GM13976 (cell line): Measurements from ENCODE around the gene SH3RF3.

ENCODE experiments used
- DNase-seq: peaks from one replicate; pipeline ENCODE4 v3.0.0; 2012; ENCODE audit warnings: low spot score
- CTCF ChIP-seq: IDR thresholded peaks from 2 replicates; pipeline ENCODE4 v1.5.1; 2012; ENCODE audit warnings: borderline replicate concordance, mild to moderate bottlenecking; ENCODE audit not compliant: insufficient read depth; ENCODE audit errors: extremely low read depth, missing control alignments, control extremely low read depth
- in situ Hi-C: fragments of 300-500 bp; cut with MboI; formaldehyde crosslinking; loops from one replicate; pipeline ENCODE4 v1.12.0; 2022; ENCODE audit warnings: low sequenced_read_pairs, mixed read lengths, inconsistent platforms; ENCODE audit not compliant: unreplicated experiment

Gene SH3RF3

DNA sequence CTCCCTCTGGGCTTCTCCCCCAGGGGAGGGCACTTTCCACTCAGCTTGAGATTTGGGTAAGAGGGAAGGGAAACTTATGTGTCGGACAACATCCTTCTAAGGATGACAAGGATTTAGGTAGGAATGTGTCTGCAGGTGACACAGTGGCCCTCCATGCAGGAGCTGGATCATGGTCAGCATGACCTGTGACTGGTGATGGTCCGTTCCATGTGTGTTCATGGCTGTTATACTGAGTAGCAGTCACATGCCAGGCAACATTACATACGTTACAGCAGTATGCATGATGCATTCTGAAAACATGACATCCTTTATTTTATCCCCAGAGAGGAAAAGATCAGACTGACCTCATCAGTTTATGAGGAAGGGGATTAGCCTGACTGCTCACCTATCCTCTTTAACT is 292.6 kb downstream of the SH3RF3 start:
- no peak for TF ChIP-seq CTCF
- DNase-seq: no peak
- in situ Hi-C loops: no loop called here

GRCh38 chr2:109422071-109422757 is 293.2 kb downstream of the SH3RF3 start:
- DNase-seq: no peak
- TF ChIP-seq CTCF: no peak
- in situ Hi-C loops: no loop called here

- TF ChIP-seq CTCF: no peak
- in situ Hi-C loops: no loop called here
- no peak for DNase-seq
Measured at GRCh38 chr2:109422758-109423500, 293.9 kb downstream of the SH3RF3 start.

DNA sequence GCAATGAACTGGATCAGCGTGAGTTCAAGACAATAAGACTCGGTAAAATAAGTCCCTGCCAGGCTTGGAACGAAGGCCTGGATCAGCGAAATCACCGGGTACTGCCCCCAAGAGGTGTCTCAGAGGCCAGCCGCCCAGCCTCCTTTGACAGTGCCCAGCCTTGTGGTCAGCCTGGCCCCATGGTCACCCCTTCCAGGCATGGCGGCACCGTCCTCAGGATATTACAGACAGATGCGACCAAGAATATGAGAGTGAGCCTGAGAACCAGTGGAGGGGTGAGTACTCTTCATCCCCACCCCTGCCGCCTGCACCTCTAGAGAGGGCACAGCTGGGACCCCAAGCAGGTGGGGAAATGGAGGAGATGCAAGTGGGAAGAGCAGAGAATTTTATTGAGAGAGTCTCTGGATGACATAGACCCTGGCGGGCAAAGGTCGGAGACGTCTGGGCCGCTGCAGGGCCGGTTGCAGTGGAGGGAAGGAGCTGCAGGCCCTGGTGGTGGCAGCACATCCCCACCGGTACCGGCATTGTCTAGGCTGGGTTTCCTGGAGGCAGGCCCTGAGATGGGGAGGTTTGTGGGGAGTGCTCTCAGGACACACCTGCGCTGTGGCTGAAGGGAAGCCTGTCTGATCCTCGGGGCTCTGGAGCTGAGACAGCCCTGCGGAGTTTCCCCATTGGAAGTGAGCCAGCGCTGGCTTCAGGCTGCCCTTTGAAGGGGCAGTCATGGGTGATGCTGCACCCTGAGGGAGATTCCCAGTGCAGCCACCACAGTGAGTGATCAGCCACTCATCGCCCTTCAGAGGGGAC is 294.8 kb downstream of the SH3RF3 start:
- no peak for TF ChIP-seq CTCF
- no peak for DNase-seq
- in situ Hi-C loops: no loop called here

- TF ChIP-seq CTCF: no peak
- in situ Hi-C loops: no loop called here
- DNase-seq: no peak
Measured at GRCh38 chr2:109425411-109425810, 296.4 kb downstream of the SH3RF3 start.

DNA sequence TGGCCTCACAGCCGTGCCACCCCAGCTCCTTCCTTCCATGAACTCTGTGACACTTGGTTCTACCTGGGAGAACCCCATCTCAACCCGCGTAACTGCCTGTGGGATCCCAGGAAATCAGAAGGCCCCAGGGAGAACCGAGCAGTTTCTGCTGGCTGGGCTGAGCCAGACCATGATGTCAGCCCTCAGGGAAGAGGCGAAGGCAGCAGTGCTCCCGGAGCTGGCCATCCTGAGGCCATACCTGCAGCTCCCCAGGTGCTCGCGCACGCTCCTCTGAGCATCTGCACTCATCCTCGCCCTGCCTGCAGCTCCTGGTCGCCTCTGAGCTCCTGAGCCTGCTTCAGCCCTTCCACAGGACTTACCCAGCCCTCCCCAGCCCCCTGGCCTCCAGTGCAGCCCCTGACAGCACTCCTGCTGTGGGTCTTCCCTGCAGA is 298.7 kb downstream of the SH3RF3 start:
- DNase-seq: no peak
- TF ChIP-seq CTCF: no peak
- in situ Hi-C loops: no loop called here
